HEK293 (cell line): Measurements from ENCODE around the gene MBD5.

Source experiments
- CTCF ChIA-PET: fragments of 350-600 bp; formaldehyde crosslinking; extraction: SDS; loops from one replicate; lab custom pipeline; 2021; ENCODE audit warnings: antibody characterized with exemption; lab: Yijun Ruan, JAX
- POLR2A ChIA-PET: fragments of 300-600 bp; formaldehyde crosslinking; extraction: SDS; loops from one replicate; lab custom pipeline; 2020; ENCODE audit warnings: antibody characterized with exemption, inconsistent platforms; lab: Yijun Ruan, JAX
- H3K27ac ChIP-seq: fragments of 200-500 bp; sonication (Bioruptor generic); 2 replicates; pipeline ENCODE4 v1.5.1; 2014; ENCODE audit warnings: low read depth, low read length, control low read depth, inconsistent platforms; ENCODE audit errors: extremely low read depth
- H3K36me3 ChIP-seq, 2 experiments: fragments of 200-500 bp in 1 of 2; sonication (Bioruptor generic) in 1 of 2; 1 replicate in 1 of 2; 2 replicates in 1 of 2; pipeline ENCODE4 v1.5.1; 2014 to 2017; ENCODE audit warnings: inconsistent platforms in 2 of 2, low read length in 2 of 2; ENCODE audit not compliant: control insufficient read depth in 2 of 2, insufficient read depth in 1 of 2
- H3K4me1 ChIP-seq: fragments of 200-500 bp; sonication (Bioruptor generic); 2 replicates; pipeline ENCODE4 v1.5.1; 2014; ENCODE audit warnings: mild to moderate bottlenecking, low read length, inconsistent platforms; ENCODE audit not compliant: control insufficient read depth, insufficient read depth
- H3K4me3 ChIP-seq: 2 replicates; pipeline ENCODE4 v1.5.1; 2011; ENCODE audit warnings: low read depth, mild to moderate bottlenecking, control low read depth, low read length, moderate library complexity
- H3K9me3 ChIP-seq: fragments of 200-500 bp; sonication (Bioruptor generic); 2 replicates; pipeline ENCODE4 v1.5.1; 2014; ENCODE audit warnings: low read depth, low read length, inconsistent platforms; ENCODE audit not compliant: control insufficient read depth, insufficient read depth
- HOXD13 ChIP-seq: sonication (generic); formaldehyde crosslinking; IDR thresholded peaks from 2 replicates; pipeline ENCODE4 v1.8.0; 2022; ENCODE audit warnings: missing genetic modification reagents, borderline replicate concordance
- PRDM1 ChIP-seq: fragments of 450-650 bp; formaldehyde crosslinking; IDR thresholded peaks from 2 replicates; pipeline ENCODE4; 2016; ENCODE audit warnings: missing biosample characterization, missing genetic modification characterization
- SCRT2 ChIP-seq: fragments of 450-650 bp; formaldehyde crosslinking; IDR thresholded peaks from 2 replicates; pipeline ENCODE4 v1.5.1; 2016; ENCODE audit warnings: missing biosample characterization, missing genetic modification characterization
- SETDB1 ChIP-seq: IDR thresholded peaks from one replicate; pipeline ENCODE4 v1.6.1; 2017; ENCODE audit warnings: mild to moderate bottlenecking, low read length, moderate library complexity, mixed read lengths; ENCODE audit not compliant: insufficient read length
- ZBTB1 ChIP-seq: fragments of 450-650 bp; formaldehyde crosslinking; IDR thresholded peaks from 2 replicates; pipeline ENCODE4 v1.5.1; 2016; ENCODE audit warnings: missing biosample characterization, missing genetic modification characterization
- ZFP41 ChIP-seq: fragments of 450-650 bp; formaldehyde crosslinking; IDR thresholded peaks from 2 replicates; pipeline ENCODE4 v1.5.1; 2016; ENCODE audit warnings: missing biosample characterization, missing genetic modification characterization, borderline replicate concordance
- ZNF121 ChIP-seq: fragments of 450-650 bp; formaldehyde crosslinking; IDR thresholded peaks from 2 replicates; pipeline ENCODE4 v1.5.1; 2016; ENCODE audit warnings: missing biosample characterization, missing genetic modification characterization
- ZNF280C ChIP-seq: fragments of 450-650 bp; formaldehyde crosslinking; IDR thresholded peaks from 2 replicates; pipeline ENCODE4 v1.5.1; 2016; ENCODE audit warnings: missing biosample characterization, missing genetic modification characterization
- TF ChIP-seq, protein P1 (sequence below): fragments of 450-650 bp; formaldehyde crosslinking; IDR thresholded peaks from 2 replicates; pipeline ENCODE4 v1.5.1; 2016; ENCODE audit warnings: missing biosample characterization, missing genetic modification characterization
- TF ChIP-seq, protein P2 (sequence below): fragments of 450-650 bp; formaldehyde crosslinking; conservative IDR thresholded peaks from 2 replicates; pipeline ENCODE4 v1.5.1; 2016; ENCODE audit warnings: low read depth, missing biosample characterization, missing genetic modification characterization
- TF ChIP-seq, protein P3 (sequence below): fragments of 450-650 bp; formaldehyde crosslinking; IDR thresholded peaks from 2 replicates; pipeline ENCODE4 v1.5.1; 2016; ENCODE audit warnings: missing biosample characterization, missing genetic modification characterization

Gene MBD5

GRCh38 chr2:148122788-148123187, 101.9 kb downstream of the MBD5 start (continued):
- no peak for TF ChIP-seq SCRT2 (tag by site-specific recombination)
- TF ChIP-seq, all 188 proteins: peak for 0

DNA sequence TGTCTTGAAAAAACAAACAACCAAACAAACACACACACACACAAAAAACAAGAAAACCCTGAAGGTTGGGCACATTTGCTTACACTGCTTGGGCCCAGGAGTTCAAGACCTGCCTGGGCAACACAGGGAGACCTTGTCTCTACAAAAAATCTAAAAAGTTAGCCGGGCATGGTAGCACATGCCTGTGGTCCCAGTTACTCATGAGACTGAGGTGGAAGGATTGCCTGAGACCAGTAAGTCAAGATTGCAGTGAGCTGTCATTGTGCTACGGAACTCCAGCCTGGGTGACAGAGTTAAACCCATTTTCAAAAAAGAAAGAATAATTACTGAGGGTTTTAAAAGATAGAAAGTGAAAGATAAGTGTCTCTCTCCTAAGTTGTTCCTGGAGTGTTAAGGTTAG, 103.4 kb downstream of the MBD5 start:
- no peak overlapping the region for H3K4me3 ChIP-seq
- TF ChIP-seq ZBTB1 (tag by site-specific recombination), result no peak
- H3K4me1 ChIP-seq, result no peaks in the 10 kb centered on the region
- ChIA-PET POLR2A (no interaction called here), CTCF (no interaction called here)
- H3K27ac ChIP-seq, result no peak overlapping the region
- no peaks in the 10 kb centered on the region for H3K9me3 ChIP-seq
- H3K36me3 ChIP-seq, result no peaks in the 10 kb centered on the region

- ChIA-PET CTCF (no interaction called here), POLR2A (no interaction called here)
- TF ChIP-seq, protein P1, sequence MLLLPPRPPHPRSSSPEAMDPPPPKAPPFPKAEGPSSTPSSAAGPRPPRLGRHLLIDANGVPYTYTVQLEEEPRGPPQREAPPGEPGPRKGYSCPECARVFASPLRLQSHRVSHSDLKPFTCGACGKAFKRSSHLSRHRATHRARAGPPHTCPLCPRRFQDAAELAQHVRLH (tag by site-specific recombination), result no peak
- TF ChIP-seq SETDB1 (no peak), HOXD13 (CRISPR knock-in tag) (no peak), ZFP41 (tag by site-specific recombination) (no peak), ZNF280C (tag by site-specific recombination) (no peak), PRDM1 (tag by site-specific recombination) (no peak), ZNF121 (tag by site-specific recombination) (no peak)
- TF ChIP-seq, protein P2, sequence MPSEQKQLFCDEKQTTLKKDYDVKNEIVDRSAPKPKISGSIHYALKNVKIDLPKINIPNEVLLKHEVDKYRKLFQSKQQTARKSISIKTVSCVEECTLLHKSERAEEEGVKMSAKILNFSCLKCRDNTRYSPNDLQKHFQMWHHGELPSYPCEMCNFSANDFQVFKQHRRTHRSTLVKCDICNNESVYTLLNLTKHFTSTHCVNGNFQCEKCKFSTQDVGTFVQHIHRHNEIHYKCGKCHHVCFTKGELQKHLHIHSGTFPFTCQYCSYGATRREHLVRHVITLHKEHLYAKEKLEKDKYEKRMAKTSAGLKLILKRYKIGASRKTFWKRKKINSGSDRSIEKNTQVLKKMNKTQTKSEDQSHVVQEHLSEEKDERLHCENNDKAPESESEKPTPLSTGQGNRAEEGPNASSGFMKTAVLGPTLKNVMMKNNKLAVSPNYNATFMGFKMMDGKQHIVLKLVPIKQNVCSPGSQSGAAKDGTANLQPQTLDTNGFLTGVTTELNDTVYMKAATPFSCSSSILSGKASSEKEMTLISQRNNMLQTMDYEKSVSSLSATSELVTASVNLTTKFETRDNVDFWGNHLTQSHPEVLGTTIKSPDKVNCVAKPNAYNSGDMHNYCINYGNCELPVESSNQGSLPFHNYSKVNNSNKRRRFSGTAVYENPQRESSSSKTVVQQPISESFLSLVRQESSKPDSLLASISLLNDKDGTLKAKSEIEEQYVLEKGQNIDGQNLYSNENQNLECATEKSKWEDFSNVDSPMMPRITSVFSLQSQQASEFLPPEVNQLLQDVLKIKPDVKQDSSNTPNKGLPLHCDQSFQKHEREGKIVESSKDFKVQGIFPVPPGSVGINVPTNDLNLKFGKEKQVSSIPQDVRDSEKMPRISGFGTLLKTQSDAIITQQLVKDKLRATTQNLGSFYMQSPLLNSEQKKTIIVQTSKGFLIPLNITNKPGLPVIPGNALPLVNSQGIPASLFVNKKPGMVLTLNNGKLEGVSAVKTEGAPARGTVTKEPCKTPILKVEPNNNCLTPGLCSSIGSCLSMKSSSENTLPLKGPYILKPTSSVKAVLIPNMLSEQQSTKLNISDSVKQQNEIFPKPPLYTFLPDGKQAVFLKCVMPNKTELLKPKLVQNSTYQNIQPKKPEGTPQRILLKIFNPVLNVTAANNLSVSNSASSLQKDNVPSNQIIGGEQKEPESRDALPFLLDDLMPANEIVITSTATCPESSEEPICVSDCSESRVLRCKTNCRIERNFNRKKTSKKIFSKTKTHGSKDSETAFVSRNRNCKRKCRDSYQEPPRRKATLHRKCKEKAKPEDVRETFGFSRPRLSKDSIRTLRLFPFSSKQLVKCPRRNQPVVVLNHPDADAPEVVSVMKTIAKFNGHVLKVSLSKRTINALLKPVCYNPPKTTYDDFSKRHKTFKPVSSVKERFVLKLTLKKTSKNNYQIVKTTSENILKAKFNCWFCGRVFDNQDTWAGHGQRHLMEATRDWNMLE (tag by site-specific recombination), result no peak
- TF ChIP-seq, protein P3, sequence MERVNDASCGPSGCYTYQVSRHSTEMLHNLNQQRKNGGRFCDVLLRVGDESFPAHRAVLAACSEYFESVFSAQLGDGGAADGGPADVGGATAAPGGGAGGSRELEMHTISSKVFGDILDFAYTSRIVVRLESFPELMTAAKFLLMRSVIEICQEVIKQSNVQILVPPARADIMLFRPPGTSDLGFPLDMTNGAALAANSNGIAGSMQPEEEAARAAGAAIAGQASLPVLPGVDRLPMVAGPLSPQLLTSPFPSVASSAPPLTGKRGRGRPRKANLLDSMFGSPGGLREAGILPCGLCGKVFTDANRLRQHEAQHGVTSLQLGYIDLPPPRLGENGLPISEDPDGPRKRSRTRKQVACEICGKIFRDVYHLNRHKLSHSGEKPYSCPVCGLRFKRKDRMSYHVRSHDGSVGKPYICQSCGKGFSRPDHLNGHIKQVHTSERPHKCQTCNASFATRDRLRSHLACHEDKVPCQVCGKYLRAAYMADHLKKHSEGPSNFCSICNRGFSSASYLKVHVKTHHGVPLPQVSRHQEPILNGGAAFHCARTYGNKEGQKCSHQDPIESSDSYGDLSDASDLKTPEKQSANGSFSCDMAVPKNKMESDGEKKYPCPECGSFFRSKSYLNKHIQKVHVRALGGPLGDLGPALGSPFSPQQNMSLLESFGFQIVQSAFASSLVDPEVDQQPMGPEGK, result no peak
- no peaks in the 10 kb centered on the region for H3K4me1 ChIP-seq
- H3K9me3 ChIP-seq, result no peaks in the 10 kb centered on the region
- H3K27ac ChIP-seq, result no peak overlapping the region
- H3K4me3 ChIP-seq, result no peak overlapping the region
- no peaks in the 10 kb centered on the region for H3K36me3 ChIP-seq
These were observed 109.7 kb downstream of the MBD5 start for GRCh38 chr2:148130581-148130980.
